ENCODE results near the gene LOXL1.

DNA sequence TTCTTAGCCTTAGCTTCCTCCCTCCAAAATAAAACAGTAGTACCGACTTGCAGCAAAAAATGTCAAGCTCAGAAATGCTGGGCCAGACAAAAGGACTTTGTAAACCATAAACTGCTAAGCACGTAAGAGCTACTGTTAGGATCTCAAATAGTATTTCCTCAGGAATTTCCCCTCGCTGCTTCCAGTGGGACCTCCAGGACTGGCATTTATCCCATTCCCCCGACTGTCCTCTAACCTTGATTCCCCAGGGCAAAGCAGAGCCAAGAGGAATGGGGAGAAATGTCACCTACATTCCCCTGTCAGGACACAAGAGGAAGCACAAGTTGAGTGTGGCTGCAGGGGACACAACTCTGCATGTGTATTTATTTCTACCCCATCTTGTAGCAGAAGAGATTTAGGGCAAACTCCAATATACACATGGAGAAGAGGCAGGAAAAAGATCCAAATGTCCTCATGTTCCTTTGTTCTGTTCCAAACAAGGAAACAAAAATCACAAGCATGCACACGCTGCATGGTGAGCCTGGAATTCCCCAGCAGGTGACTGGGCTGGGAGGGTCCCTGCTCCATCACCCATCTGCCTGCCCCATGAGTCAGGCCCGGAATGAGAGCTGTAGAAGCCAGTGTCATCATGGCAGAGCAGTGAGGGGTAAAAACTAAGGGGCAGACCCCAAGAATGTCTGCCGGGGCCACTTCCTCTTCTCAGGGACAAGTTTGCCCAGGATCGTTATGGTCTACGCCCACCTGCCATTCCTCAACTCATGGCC is 61.6 kb downstream of the LOXL1 start:
- TF ChIP-seq CHD4 (IDR thresholded peaks at IDR 0.05; ENCODE audit: insufficient read depth, insufficient replicate concordance, low read depth, low read length, poor library complexity, severe bottlenecking): no peak
- no peak for TF ChIP-seq POLR2AphosphoS5 (IDR thresholded peaks at IDR 0.05; ENCODE audit: control insufficient read depth, insufficient read depth, low read depth, low read length)
- TF ChIP-seq, protein P1, sequence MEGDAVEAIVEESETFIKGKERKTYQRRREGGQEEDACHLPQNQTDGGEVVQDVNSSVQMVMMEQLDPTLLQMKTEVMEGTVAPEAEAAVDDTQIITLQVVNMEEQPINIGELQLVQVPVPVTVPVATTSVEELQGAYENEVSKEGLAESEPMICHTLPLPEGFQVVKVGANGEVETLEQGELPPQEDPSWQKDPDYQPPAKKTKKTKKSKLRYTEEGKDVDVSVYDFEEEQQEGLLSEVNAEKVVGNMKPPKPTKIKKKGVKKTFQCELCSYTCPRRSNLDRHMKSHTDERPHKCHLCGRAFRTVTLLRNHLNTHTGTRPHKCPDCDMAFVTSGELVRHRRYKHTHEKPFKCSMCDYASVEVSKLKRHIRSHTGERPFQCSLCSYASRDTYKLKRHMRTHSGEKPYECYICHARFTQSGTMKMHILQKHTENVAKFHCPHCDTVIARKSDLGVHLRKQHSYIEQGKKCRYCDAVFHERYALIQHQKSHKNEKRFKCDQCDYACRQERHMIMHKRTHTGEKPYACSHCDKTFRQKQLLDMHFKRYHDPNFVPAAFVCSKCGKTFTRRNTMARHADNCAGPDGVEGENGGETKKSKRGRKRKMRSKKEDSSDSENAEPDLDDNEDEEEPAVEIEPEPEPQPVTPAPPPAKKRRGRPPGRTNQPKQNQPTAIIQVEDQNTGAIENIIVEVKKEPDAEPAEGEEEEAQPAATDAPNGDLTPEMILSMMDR (IDR thresholded peaks at IDR 0.05 in 2 of 3, conservative IDR thresholded peaks at IDR 0.05 in 1 of 3; ENCODE audit: insufficient read depth in 2 of 3, low read depth in 1 of 3, low read length in 3 of 3): no peak

Data from K562 (cell line).